RPMI8226 (cell line): ENCODE measurements around the gene SLC6A4.

Experiments
- DNase-seq: peaks from one replicate; pipeline ENCODE4 v3.0.0-alpha.2; 2015

The SLC6A4 gene

DNA sequence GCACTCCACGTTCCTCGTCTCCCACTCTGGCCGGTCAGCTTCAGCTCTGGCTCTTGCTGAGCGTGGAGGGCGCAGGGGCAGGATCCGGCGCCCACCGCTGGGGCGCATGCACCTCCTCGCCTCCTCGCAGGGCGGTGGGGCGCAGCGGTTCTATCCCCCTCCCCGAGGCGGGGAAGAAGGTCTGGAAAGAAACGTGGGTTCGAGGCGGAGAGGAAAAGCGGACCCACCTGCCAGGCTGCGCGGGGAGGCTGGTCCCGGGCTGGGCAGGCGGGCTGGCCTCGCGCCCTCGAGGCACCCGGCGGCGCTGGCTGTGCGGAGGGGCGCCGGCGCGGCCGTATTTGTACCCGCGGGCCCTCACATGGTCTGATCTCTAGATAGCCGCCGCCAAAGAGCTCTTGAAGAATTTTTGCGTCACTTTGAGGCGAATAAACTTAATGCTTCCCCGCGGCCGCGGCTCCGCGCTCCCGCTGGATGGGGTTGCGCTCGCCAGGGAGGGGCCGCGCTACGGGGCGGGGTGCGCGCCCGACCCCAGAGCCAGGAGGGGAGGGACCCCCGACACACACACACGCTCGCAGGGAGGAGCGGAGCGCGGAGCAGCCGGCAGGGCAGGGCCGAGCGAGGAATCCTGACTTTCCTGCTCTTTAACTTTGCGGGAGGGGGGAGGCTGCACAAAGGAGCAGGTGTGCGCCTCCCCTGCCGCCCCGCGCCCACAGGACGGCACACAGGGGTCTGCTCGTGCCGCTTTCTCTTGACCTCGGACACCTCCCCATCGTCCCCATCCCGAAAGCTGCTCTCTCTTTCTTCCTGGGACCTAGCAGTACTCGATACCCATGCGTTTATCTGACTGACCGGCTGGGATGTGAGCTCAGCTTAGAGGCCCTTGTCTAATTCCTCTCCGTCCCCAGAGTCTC is at the start of gene SLC6A4:
TSS of gene SLC6A4 (minus strand) at position 312 of the 911 bp plus-strand sequence. CDS start 13,739 bp downstream, outside the sequence.
- no peak for DNase-seq

DNA sequence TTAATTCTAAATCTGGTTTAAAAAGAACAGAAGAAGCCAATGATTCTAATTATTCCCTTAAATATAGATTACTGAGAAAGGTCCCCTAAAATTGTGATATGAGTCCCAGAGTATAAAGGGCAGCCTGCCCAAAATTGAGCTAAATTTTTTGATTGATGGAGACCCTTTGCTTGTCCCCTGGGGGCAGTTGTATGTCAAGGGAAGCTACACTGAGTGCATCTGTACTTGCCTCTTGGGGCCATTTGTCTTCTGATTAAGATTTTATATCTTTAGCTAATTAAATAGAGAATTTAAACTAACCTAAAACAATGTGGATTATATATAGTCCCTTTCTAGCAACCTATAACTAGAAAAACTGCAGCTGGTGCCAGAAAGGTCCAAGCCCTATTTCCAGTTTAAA is 43.7 kb upstream of the SLC6A4 start:
- DNase-seq: no peak

DNA sequence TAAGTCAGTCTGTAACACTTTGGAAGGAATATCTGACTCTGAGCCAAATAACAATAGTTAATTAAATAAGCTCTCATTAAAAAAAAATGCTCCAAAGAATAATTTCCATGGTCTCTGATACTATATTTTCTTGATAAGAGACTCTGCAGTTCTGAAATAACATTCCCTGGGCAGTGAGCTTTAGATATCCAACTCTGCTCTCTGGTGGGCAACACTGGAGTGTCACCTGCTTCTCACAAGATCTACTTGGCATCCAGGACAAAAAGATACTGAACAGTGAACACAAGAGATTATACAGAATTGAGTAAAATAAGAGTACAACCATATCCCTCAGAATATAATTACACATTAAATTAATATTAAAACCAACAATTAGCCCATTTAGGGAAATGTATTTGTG is 42.5 kb upstream of the SLC6A4 start:
- DNase-seq: no peak

DNA sequence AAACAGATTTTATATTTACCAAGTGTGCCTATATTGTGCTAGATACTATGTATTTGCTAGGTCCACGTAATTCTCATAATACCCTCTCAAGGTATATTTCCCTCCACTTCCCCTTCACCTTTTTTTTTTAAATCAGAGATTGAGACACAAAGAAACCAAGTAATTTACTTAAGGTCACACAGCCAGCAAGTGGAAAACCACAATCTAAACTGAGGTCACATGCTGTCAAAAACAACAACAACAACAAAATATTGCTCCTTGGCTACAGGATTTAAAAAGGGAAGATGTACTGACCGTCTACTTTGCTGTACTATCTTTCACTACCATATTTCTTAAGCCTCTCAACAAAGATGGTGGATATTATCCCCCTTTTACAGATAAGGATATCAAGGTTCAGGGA is 40.4 kb upstream of the SLC6A4 start:
- no peak for DNase-seq

DNA sequence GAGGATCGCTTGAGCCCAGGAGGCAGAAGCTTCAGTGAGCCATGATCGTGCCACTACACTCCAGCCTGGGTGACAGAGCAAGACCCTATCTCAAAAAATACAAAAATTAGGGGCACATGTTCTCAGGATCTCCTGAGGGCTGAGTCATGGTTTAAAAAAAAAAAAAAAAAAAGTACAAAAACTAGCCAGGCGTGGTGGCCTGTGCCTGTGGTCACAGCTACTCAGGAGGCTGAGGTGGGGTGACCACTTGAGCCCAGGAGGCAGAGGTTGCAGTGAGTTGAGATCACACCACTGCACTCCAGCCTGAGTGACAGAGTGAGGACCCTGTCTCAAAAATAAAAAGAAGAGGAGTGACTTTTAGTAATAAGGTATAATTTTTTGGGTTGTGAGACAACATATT is 39.4 kb upstream of the SLC6A4 start:
- DNase-seq: no peak

DNA sequence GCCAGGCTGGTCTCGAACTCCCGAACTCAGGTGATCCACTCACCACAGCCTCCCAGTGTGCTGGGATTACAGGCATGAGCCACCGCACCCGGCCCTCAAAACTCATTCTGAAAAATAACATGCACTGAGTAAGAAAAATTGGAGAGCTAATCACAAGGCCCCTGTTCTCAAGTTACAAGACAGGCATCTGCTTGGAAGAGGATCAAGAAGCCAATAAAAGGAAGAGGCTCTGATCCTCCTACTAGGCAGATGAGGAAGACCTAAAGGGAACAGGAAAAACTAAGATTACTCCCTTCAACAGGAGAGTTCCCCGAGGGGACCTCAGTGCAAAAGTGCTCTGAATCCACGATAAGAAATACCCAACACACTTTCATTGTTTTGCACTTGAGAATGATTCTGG is 37.9 kb upstream of the SLC6A4 start:
- no peak for DNase-seq

DNA sequence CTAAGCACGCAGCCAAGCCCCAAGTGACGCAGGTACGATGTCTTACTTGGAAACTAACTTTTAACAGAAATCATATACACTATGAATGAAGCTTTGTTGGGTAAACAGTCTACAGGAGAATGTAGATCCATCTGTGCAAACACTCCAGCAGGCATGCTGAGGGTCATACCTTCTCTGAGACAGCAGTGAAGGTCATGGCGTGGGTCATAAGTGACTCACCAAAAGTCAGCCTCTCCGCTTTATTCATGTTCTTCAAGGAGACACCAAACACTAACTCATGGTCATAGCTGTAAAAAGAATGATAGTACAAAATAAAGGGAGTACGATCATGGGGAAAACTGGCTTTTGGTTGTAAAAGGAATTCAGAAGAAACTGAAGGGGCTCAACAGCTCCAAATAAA is 35.6 kb upstream of the SLC6A4 start:
- DNase-seq: no peak

DNA sequence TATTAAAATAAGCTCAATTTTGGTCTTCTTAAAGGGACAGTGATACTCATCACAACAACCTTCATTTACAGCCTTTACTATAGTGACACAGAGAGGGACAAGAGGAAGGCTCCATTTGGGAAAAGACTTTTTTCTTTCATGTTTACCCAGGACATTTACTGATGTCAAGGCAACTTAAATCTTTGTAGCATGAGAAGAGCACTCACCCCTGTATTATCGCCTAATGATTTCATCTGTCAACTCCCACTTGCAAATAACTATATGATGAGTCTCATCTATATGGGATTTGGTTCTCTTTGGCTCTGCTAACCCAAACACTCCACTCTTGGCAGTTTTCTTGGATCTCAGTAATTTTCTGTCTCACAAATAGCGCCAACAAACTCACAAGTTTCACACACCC is 32.1 kb upstream of the SLC6A4 start:
- no peak for DNase-seq

DNA sequence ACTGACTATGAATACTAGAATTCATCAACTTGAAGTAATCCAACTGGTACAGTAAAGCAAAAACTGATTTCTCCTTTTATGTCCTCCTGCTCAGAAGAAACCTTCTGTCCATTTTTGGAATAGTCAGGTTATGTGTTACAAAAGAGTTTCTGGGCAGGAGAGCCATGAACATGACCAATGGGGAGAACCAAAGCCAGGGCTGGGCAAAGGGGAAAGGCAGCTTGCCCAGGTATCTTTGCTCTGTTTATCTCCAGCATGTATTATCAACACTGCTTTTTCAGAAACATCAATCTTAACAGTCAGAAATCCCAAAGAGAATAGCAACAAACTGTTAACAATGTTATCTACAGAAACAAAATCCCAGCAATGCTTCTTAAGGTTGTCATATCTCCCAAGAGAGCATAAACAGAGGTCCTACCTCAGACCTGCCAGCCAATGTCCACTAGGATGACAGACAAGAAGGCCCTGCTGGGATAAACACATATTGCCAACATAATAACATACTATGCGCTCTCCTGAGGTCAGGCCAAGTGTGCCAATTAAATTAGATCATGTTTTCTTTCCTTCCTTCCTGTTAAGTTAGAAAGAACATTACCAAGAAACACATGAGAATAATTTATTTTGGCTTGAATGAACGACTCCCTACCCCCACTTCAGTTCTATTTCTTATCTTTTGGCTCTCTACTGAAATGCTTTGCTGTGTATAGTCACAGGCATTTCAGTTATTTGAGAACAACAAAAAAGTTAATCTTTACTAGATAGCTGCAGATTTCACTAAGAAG is 28.2 kb upstream of the SLC6A4 start:
- no peak for DNase-seq

DNA sequence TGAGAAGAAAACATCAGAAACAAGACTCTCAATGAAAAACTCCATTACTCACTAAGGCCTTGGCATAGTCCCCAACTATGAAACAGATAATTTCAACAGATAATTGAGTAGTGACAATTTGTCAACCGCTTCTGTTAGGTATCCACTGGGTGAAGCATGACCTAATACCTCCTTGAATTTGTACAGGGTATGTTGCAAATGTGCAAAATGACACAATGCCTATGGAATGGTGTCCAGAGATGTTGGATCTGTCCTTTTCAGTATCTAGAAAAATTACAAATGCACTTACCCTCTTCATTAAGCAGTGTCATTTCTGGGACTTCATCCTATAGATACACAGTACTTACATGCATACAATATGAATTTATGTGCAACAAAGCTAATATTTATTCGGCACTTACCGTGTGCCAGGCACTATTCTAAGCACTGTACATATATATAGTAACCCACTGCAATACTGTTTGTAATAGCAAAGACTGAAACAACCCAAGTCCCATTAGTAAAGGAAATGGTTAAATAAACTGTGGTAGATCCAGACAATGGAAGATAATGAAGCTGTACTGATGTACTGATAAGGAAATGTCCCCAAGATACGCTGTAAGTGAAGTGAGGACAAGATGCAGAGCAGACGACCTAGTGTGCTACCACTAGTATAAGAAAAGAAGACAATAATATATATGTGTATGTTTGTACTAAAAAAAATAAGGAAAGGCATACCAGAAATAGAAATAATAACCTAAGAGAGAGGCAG is 21.4 kb upstream of the SLC6A4 start:
- no peak for DNase-seq

DNA sequence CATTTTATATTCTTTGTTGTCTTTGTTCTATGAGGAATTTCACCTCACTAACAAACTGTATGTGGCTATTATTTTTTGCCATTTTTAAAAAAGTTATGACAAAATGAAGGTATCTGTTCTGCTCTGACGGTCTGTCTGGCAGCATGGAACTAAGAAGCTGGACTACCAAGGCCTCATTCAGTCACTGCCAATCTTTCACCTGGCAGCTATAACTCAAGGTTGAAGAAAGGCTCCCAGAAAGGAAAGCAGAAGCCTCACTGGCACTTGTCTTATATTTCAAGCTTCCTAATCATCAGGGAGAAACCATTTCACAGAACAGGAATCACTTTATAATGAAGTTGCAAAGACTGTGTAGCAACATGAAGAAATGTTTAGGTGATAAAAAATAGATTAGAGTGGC is 18.7 kb upstream of the SLC6A4 start:
- no peak for DNase-seq

DNA sequence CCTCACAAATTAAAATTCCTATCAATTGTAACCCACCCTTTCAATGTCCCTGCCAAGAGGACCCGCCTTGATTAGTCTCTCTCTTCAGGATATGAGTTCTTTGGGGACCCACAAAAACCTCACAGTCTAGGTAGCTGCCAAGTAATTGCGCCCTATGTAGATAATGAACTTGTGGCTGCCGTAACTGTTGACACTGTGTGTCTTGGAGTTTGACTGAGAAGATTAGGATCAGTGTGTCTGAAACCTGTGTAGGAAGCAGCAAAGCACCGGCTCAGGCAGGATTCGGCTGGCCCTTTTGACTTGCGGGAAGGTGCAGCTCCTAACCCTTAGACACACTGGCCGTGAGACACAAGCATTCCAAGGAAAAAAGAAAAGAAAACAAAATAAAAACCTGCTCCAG is 17.8 kb upstream of the SLC6A4 start:
- no peak for DNase-seq

DNA sequence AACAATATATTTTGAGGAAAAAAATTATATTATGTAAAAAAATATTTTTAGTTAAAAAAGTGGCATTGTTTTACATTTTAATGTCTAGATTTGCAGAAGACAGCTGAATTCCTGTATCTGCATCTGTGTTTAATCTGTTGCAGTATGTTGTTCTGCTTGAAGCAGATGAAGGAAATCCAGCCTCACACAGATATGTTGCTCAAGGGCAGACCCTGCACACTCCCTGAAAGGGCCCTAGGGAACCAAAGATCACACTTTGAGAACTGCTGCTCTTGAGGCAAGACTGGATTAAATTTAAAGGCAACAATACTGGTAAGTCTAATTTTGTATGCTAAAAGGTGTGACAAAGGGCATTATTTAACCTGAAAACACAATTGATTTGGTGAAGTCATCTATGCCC is 16.4 kb upstream of the SLC6A4 start:
- no peak for DNase-seq

DNA sequence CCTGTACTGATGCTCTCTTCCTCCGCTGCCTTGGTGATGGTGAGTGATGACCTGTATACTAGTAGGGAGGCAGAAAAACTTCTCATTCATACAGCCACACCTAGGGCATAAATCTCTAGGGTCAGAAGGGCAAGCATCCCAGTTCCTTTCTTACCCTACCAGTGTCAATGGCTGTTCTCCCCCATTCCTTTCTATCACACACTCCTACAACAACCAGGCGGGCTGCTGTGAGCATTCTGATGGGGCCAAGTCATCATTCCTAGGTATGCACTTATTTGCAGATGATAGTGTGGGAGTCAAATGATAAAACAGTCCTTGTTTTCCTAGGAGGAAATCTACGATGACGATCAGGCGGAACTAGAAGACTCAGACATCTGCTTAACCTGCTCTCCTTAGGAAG is 14.0 kb upstream of the SLC6A4 start:
- no peak for DNase-seq

DNA sequence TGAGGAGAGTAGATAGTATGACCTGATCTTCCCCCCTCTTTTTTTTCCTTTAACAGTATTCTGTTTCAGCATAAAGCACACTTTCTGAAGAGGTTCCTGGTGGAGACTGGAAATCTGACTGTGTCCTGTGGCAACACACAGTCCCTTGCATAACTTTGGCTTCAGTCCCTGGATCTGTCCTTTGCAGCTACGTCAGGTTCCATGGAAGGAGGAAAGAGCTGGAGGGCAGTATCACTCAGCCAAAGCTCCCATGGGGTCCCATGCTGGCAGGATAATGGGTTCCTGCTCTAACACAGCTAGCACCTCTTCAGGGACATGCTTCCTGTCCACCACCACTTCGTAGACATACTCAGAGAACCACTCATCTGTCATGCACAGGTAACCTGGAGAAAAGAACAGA is 13.3 kb upstream of the SLC6A4 start:
- DNase-seq: no peak

DNA sequence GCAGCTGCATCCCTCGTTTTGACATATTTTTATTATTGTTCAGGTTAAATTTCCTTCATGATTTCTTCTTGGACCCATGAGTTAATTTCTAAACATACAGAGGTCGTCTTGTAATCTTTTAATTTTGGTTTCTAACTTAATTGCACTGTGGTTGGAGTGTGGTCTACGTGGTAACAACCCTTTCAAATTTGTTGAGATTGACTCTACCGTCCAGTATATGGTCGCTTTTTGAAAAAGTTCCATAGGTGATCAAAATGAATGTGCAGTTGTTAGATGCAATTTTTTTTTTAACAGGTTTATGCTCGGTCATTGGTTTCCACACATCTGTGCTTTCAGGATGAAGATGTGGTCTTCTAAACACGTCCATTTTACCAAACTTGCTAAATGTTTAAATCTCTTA is 11.0 kb upstream of the SLC6A4 start:
- no peak for DNase-seq

DNA sequence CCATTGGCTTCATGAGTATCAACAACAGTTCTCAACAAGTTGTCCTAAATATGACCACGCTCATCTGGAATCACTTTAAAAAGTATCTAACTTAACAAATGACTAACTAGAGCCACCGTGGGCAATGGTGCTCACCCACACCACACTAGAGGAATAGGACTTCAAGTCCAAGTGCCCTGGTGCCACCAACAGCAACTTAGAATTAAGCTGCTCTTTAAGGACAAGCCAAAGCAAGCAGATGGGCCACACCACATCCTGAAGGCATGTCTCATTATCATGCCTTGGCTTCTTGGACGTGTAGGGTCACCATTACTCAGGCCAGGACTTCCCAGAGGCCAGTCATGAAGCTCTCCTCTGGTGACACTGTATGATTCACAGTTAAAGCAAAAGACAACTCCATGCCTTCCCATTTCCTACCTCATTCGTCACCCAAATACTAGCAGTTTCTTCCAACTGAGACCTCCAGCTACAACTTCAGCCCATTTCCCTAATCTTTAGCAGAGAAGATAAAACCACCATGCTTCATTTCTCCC is 9.4 kb upstream of the SLC6A4 start:
- DNase-seq: no peak

DNA sequence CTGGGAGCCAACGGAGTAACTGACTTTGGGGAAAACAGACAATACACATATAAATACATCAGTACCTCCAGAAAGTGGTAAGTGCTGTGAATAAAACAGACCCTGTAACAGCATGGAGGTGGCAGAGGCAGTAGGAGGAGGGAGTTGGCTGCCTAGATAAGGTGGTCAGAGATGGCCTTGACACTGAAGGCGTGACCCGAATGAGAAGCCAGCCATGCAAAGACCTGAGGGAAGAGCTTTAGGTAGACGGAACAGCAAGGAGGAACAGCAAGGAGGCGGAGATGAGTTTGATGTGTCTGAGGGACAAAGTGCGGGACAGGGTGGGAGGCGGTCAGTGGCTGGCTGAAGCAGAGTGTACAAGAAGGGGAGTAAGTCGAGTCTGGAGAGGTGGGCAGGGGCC is 8.1 kb upstream of the SLC6A4 start:
- no peak for DNase-seq

DNA sequence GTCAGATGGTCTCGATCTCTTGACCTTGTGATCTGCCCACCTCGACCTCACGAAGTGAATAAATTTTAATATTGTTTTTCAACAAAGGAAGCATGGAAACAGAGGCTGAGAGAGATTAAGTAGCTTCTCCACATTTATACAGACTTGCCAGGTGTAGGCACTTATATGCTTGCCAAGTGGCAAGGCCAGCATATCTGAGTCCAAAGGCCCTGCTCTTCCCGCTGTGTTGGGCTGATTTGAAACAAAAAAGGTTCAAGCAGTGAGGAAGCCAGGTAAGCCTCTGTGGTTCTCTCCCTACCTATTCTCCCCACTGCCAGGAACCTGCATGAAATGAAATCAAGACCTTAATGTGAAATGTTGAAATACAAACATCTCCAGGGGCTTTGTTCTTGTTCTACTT is 7.5 kb upstream of the SLC6A4 start:
- no peak for DNase-seq

DNA sequence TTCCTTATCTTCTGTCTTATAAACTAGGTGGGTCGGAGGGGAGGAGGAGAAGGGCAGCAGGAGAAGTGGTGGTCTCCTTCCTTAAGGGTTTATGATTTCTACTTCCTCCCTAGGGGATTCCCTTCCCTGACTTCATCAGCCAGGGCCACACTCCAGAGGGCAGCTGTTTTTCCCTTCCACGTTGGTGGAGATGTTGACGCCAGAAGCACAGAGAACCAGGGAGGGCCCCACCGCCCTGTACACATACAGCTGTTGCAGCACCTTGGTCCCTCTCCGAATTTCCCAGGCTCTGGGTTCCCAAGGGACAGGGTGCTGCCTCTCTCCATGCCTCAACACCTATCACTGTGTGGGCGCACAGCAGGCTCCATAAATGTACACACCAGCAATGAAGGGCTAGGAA is 5.6 kb upstream of the SLC6A4 start:
- no peak for DNase-seq

DNA sequence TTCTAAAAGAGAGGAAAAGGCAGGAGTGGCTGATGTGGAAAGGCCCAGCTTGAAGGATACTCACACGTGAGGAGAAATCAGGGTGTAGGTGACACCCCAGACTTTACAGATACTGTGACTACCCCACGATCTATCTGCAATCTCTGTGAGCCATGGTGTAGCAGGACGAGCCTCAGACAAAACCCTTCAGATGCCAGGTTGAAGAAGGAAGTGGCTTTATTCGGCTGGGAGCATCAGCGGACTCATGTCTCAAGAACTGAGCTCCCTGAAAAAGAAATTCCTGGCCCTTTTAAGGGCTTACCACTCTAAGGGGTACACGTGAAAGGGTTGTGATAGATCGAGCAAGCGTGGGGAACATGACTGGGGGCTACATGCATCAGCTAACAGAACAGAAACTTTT is 4.7 kb upstream of the SLC6A4 start:
- DNase-seq: no peak

DNA sequence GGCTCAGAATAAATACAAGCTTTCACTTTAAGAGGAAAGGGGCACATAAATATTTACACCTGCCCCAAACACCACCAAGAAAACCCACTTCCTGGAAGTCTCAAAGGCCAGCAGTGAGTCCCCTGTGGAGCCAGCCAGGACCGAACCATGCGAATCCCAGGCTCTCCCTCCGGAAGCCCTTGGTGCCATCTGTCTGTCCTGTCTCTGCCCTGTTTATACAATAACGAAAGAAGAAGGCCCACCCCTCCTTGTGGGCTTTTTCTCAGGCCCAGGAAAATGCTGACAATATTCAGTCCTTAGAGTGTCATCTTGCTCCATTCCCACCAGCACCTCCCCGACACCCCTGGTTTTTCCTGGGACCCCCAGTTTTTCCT is 3.6 kb upstream of the SLC6A4 start:
- DNase-seq: no peak

DNA sequence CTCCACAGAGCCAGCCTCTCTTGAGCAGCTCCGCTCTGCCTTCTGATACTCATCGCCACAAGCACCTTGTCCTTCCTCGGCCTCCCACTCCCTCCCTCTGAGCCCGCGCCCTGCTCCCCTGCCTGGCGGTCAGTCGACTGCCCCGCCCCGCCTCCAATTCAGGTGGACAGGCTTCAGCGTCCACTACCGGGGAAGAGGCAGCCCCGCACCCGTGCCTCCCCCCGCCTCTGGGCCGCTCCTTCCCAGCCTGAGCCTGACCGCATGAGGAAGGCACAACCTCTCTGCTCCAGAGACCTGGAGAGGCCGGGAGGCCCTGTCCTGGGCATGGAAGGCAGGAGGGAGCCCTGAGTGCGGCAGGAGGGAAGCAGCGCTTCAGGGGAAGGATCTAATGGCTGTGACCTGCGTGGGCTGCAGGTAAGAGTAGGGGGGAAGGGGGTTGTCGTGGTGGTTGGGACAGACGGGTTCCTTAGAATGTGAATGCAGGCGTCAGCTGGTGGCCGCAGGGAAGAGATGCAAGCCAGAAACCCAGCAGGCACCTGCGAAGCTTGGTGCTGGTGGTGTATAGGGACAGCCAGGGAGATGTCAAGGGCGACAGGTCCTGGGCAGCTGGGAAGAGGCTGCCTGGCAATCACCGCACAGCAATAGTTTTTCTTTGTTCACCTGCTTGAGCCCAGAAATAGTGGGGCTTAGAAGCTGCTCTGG is 3.0 kb upstream of the SLC6A4 start:
- no peak for DNase-seq
